HCT116 (cell line): ENCODE data around the gene DCTN2. TPM values are rescaled to one million over a fixed set of nuclear protein-coding genes. Genes with fewer than 3 reads are reported as not detected.
"Not testable (repeated sequence)": the region's sequence is repeated elsewhere in the genome, so short reads cannot be mapped to it uniquely, and the experiment has no call there.

ENCODE experiments used
- ATAC-seq: fragments of 200-7000 bp; cut with Tn5 transposase; 2 replicates; pipeline ENCODE4 v1.9.1; 2020; ENCODE audit warnings: mild to moderate bottlenecking, moderate library complexity
- BruUV-seq: library from RNA; stranded (reverse); fragments of 400-500 nt; replicated peaks from 2 replicates; lab custom pipeline; 2021; lab: Mats Ljungman, UMichigan
- CTCF ChIA-PET: fragments of 300-600 bp; sonication (Branson Sonifier 250); formaldehyde crosslinking; loops from one replicate; lab custom pipeline; 2021; ENCODE audit warnings: antibody characterized with exemption; lab: Charles Lee
- POLR2A ChIA-PET: fragments of 300-600, 350-600 bp; sonication (Branson Sonifier 250); formaldehyde crosslinking; loops from one replicate; lab custom pipeline; 2021; ENCODE audit warnings: antibody characterized with exemption; lab: Charles Lee
- RAD21 ChIA-PET, 2 experiments: fragments of 300-600 bp; sonication (Branson Sonifier 250); formaldehyde crosslinking; loops; one replicate each; lab custom pipeline; 2023; ENCODE audit warnings: low total read pairs in 2 of 2; ENCODE audit not compliant: uncharacterized antibody in 2 of 2, unreplicated experiment in 2 of 2, low non-redundant PET in 1 of 2; lab: Charles Lee
- DNase-seq: peaks from one replicate; pipeline ENCODE4 v3.0.0-alpha.2; 2010; ENCODE audit warnings: low read depth, low spot score
- H2AFZ ChIP-seq: fragments of 200-600 bp; shearing (Covaris generic), sonication (generic); 2 replicates; pipeline ENCODE4 v1.6.1; 2017; ENCODE audit warnings: low read depth, mixed run types, mixed read lengths, antibody characterized with exemption, low read length; ENCODE audit not compliant: poor library complexity, severe bottlenecking
- H3K27ac ChIP-seq: 2 replicates; pipeline ENCODE4 v1.5.1; 2012; ENCODE audit warnings: low read depth, low read length
- H3K27me3 ChIP-seq: fragments of 200-600 bp; sonication (generic); 2 replicates; pipeline ENCODE4 v1.6.1; 2016; ENCODE audit warnings: mixed run types, low read length, mixed read lengths; ENCODE audit not compliant: insufficient read depth
- H3K36me3 ChIP-seq, 2 experiments: fragments of 200-500 bp in 1 of 2; fragments of 200-600 bp in 1 of 2; sonication (Bioruptor generic) in 1 of 2; sonication (generic) in 1 of 2; 2 replicates each; pipeline versions ENCODE4 v1.5.1 to v1.6.1; 2014 to 2016; ENCODE audit warnings: low read length in 2 of 2, inconsistent platforms in 1 of 2, mixed read lengths in 1 of 2, mixed run types in 1 of 2; ENCODE audit not compliant: insufficient read depth in 2 of 2, control insufficient read depth in 1 of 2
- H3K4me1 ChIP-seq, 2 experiments: fragments of 200-600 bp in 1 of 2; sonication (generic) in 1 of 2; 2 replicates each; pipeline versions ENCODE4 v1.5.1 to v1.6.1; 2012 to 2017; ENCODE audit warnings: low read length in 2 of 2, inconsistent platforms in 1 of 2, mild to moderate bottlenecking in 1 of 2, mixed read lengths in 1 of 2, mixed run types in 1 of 2, moderate library complexity in 1 of 2; ENCODE audit not compliant: insufficient read depth in 2 of 2, control insufficient read depth in 1 of 2
- H3K4me2 ChIP-seq: fragments of 200-600 bp; sonication (generic); 2 replicates; pipeline ENCODE4 v1.6.1; 2017; ENCODE audit warnings: mixed run types, low read length, mixed read lengths
- H3K4me3 ChIP-seq, 2 experiments: fragments of 200-600 bp in 1 of 2; sonication (generic) in 1 of 2; replicated peaks in 1 of 2; 2 replicates each; pipeline ENCODE4 v1.5.1; 2011 to 2016; ENCODE audit warnings: low read length in 2 of 2, control low read depth in 1 of 2, low read depth in 1 of 2, mild to moderate bottlenecking in 1 of 2, mixed read lengths in 1 of 2, mixed run types in 1 of 2
- H3K79me2 ChIP-seq: fragments of 200-600 bp; sonication (generic); 2 replicates; pipeline ENCODE4 v1.6.1; 2017; ENCODE audit warnings: mild to moderate bottlenecking, mixed run types, low read length, moderate library complexity, mixed read lengths; ENCODE audit not compliant: insufficient read depth
- H3K9ac ChIP-seq: fragments of 200-600 bp; sonication (generic); 2 replicates; pipeline ENCODE4 v1.6.1; 2016; ENCODE audit warnings: low read length, mixed read lengths
- H3K9me2 ChIP-seq: fragments of 200-600 bp; sonication (generic), shearing (Covaris generic); 2 replicates; pipeline ENCODE4 v1.6.1; 2017; ENCODE audit warnings: mixed run types, mild to moderate bottlenecking, moderate library complexity; ENCODE audit not compliant: insufficient read depth
- H3K9me3 ChIP-seq, 2 experiments: fragments of 200-500 bp in 1 of 2; fragments of 200-600 bp in 1 of 2; sonication (Bioruptor generic) in 1 of 2; sonication (generic) in 1 of 2; 2 replicates each; pipeline ENCODE4 v1.6.1; 2014 to 2017; ENCODE audit warnings: low read length in 2 of 2, mixed read lengths in 2 of 2, inconsistent platforms in 1 of 2, low read depth in 1 of 2, mild to moderate bottlenecking in 1 of 2, mixed run types in 1 of 2, moderate library complexity in 1 of 2; ENCODE audit not compliant: control insufficient read depth in 1 of 2, insufficient read depth in 1 of 2
- H4K20me1 ChIP-seq: fragments of 200-600 bp; sonication (generic), shearing (Covaris generic); 2 replicates; pipeline ENCODE4 v1.6.1; 2017; ENCODE audit warnings: mixed run types, mild to moderate bottlenecking, moderate library complexity; ENCODE audit not compliant: insufficient read depth
- CEBPB ChIP-seq: IDR thresholded peaks from 2 replicates; pipeline ENCODE4 v1.6.1; 2012; ENCODE audit warnings: low read depth
- CTCF ChIP-seq, 3 experiments: fragments of 200-600 bp in 1 of 3; sonication (generic) in 1 of 3; IDR thresholded peaks in 2 of 3; conservative IDR thresholded peaks in 1 of 3; 2 replicates each; pipeline ENCODE4 v1.5.1; 2012 to 2017; ENCODE audit warnings: low read depth in 2 of 3, low read length in 2 of 3, antibody characterized with exemption in 1 of 3, borderline replicate concordance in 1 of 3, control low read depth in 1 of 3, mild to moderate bottlenecking in 1 of 3, mixed read lengths in 1 of 3, mixed run types in 1 of 3, moderate library complexity in 1 of 3; ENCODE audit not compliant: insufficient read depth in 1 of 3
- EZH2 ChIP-seq: fragments of 200-600 bp; sonication (generic); IDR thresholded peaks from 2 replicates; pipeline ENCODE4 v1.6.1; 2017; ENCODE audit warnings: antibody characterized with exemption, mixed run types
- POLR2AphosphoS5 ChIP-seq: IDR thresholded peaks from 2 replicates; pipeline ENCODE4 v1.6.1; 2011; ENCODE audit warnings: mild to moderate bottlenecking, low read depth, low read length, moderate library complexity
- RAD21 ChIP-seq: IDR thresholded peaks from 2 replicates; pipeline ENCODE4 v1.6.1; 2012; ENCODE audit warnings: low read depth, mild to moderate bottlenecking
- TCF7L2 ChIP-seq: IDR thresholded peaks from 2 replicates; pipeline ENCODE4 v1.7.0; 2011; ENCODE audit warnings: borderline replicate concordance, inconsistent platforms; ENCODE audit not compliant: insufficient read depth, insufficient read length; ENCODE audit errors: extremely low read depth
- ZFX ChIP-seq: fragments of 450-650 bp; IDR thresholded peaks from 2 replicates; pipeline ENCODE4 v1.6.1; 2017
- intact Hi-C: fragments of 100-400 bp; cut with micrococcal nuclease; formaldehyde crosslinking; loops from 2 replicates; pipeline ENCODE4 v1.10.0; 2022
- total RNA-seq: library from RNA; stranded (reverse); gene quantifications from one replicate; pipeline ENCODE4 v1.2.1, GENCODE V29; 2021; ENCODE audit not compliant: unreplicated experiment

Gene DCTN2
- total RNA-seq, 1 experiment from 2014 or later = 95.9 TPM

- H3K9me3 ChIP-seq, H3K9me2 ChIP-seq, RAD21 ChIA-PET, H4K20me1 ChIP-seq, BruUV-seq, CTCF ChIA-PET, H2AFZ ChIP-seq, H3K4me2 ChIP-seq, ATAC-seq, DNase-seq, H3K4me1 ChIP-seq, H3K9ac ChIP-seq, POLR2A ChIA-PET, H3K27ac ChIP-seq, H3K4me3 ChIP-seq, intact Hi-C loops, H3K27me3 ChIP-seq: not testable (repeated sequence)
- Histone ChIP-seq H3K79me2 (peaks cover 18% of the 10 kb centered on the region; the same call in 1 of the 2 replicates), H3K36me3 (peaks cover 38 to 52% of the 10 kb centered on the region in 2 experiments)
These were observed 51.8 kb downstream of the DCTN2 start for GRCh38 chr12:57495051-57495701.

- no peaks in the 10 kb centered on the region for H4K20me1 ChIP-seq
These were observed 55.4 kb downstream of the DCTN2 start for GRCh38 chr12:57491393-57492280.

More at GRCh38 chr12:57491393-57492280, 55.4 kb downstream of the DCTN2 start:
- DNase-seq (no peak), ATAC-seq (peak; percentile 37)
- no peak overlapping the region for H2AFZ ChIP-seq
- ChIA-PET CTCF (no interaction called here), POLR2A (interaction anchor here (0.8 kb wide), 1 partner anchor 29 kb away, joined by 6 read pairs; no protein-coding TSS in a partner anchor), RAD21 (no interaction called here)
- peaks cover 4 to 14% of the 10 kb centered on the region in 2 experiments; a peak in 3 of 4 replicates for H3K4me1 ChIP-seq
- BruUV-seq = TSS peak; percentile 8
- peaks cover 21 to 37% of the 10 kb centered on the region in 2 experiments for H3K36me3 ChIP-seq
- peaks cover 41% of the 10 kb centered on the region for H3K79me2 ChIP-seq
- H3K9ac ChIP-seq = no peak overlapping the region
- no peaks in the 10 kb centered on the region for H3K27me3 ChIP-seq
- intact Hi-C loops = no loop called here
- H3K4me2 ChIP-seq = no peak overlapping the region
- H3K9me2 ChIP-seq = no peaks in the 10 kb centered on the region
- TF ChIP-seq TCF7L2 = no peak
- TF ChIP-seq CTCF (IDR thresholded peaks at IDR 0.05 in 2 of 3, conservative IDR thresholded peaks at IDR 0.05 in 1 of 3; ENCODE audit: borderline replicate concordance in 1 of 3, insufficient read depth in 1 of 3, low read depth in 2 of 3, low read length in 2 of 3) = peak in 2 of 3 experiments; percentile 27 to 34; a peak in 2 of 6 replicates
- TF ChIP-seq CEBPB = no peak
- TF ChIP-seq EZH2 = no peak
- no peak for TF ChIP-seq ZFX
- TF ChIP-seq RAD21 = no peak
- no peak for TF ChIP-seq POLR2AphosphoS5
- no peak overlapping the region for H3K27ac ChIP-seq
- H3K9me3 ChIP-seq = no peaks in the 10 kb centered on the region
- no peak overlapping the region for H3K4me3 ChIP-seq
